ENCODE results near the gene RPL35. TPM values are rescaled to one million over a fixed set of nuclear protein-coding genes. Genes with fewer than 3 reads are reported as not detected.
A peak's percentile ranks its signal among the peaks of the same experiment; 100 is the strongest.

RPL35 gene
- total and polyA plus RNA-seq, 2 donors (not counting 1 experiment from before 2014, with no cell fraction given) = 1,593 to 1,957 TPM

DNA sequence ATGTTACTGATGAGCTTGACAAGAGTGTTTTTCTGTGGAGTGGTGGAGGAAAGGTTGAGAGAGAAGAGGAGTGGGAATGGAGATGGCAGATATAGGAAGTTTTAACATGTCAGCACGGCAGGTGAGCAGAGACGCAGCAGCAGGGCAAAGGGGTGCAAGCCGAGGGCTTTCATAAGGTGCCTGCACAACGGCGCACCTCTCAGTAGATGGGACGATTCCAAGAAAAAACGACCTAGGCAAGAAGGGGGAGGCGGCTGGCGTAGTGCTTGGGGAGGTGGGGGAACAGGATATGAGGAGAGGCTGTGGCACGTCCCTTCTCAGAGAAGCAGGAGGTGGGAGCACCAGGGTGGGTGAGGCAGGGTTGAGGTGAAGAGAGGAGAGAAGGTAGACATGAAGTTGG lies 24.7 kb upstream of the RPL35 start:
- Histone ChIP-seq H3K9me3 (ENCODE audit: control insufficient read depth, insufficient read depth, low read depth, low read length) (no peaks in the 10 kb centered on the region), H2AFZ (ENCODE audit: low read length) (no peak overlapping the region), H3K27ac (ENCODE audit: insufficient read depth, low read length) (no peak overlapping the region), H3K27me3 (ENCODE audit: control insufficient read depth, insufficient read depth, low read length) (no peaks in the 10 kb centered on the region), H3K9ac (ENCODE audit: insufficient read depth, low read length) (no peak overlapping the region), H4K20me1 (ENCODE audit: control insufficient read depth, extremely low read depth, insufficient read depth, low read length) (no peaks in the 10 kb centered on the region), H3K36me3 (ENCODE audit: control insufficient read depth, insufficient read depth, low read length) (peaks cover 17% of the 10 kb centered on the region), H3K79me2 (ENCODE audit: control insufficient read depth, insufficient read depth, low read length) (no peaks in the 10 kb centered on the region), H3K4me3 (replicated peaks in 1 of 4; ENCODE audit: control extremely low read depth in 1 of 4, insufficient read depth in 1 of 4, low read depth in 3 of 4, low read length in 4 of 4) (no peak overlapping the region), H3K4me2 (ENCODE audit: extremely low read depth, insufficient read depth, low read length) (no peak overlapping the region), H3K4me1 (ENCODE audit: control insufficient read depth, extremely low read depth, insufficient read depth, low read length) (no peaks in the 10 kb centered on the region)
- TF ChIP-seq, protein P1, sequence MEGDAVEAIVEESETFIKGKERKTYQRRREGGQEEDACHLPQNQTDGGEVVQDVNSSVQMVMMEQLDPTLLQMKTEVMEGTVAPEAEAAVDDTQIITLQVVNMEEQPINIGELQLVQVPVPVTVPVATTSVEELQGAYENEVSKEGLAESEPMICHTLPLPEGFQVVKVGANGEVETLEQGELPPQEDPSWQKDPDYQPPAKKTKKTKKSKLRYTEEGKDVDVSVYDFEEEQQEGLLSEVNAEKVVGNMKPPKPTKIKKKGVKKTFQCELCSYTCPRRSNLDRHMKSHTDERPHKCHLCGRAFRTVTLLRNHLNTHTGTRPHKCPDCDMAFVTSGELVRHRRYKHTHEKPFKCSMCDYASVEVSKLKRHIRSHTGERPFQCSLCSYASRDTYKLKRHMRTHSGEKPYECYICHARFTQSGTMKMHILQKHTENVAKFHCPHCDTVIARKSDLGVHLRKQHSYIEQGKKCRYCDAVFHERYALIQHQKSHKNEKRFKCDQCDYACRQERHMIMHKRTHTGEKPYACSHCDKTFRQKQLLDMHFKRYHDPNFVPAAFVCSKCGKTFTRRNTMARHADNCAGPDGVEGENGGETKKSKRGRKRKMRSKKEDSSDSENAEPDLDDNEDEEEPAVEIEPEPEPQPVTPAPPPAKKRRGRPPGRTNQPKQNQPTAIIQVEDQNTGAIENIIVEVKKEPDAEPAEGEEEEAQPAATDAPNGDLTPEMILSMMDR (conservative IDR thresholded peaks at IDR 0.05 in 1 of 2, IDR thresholded peaks at IDR 0.05 in 1 of 2; ENCODE audit: low read depth in 1 of 2, low read length in 2 of 2) = no peak
- no peak for TF ChIP-seq EZH2 (IDR thresholded peaks at IDR 0.05; ENCODE audit: low read length, missing control alignments)
- DNase-seq (ENCODE audit: low read depth in 2 of 2) = no peak

DNA sequence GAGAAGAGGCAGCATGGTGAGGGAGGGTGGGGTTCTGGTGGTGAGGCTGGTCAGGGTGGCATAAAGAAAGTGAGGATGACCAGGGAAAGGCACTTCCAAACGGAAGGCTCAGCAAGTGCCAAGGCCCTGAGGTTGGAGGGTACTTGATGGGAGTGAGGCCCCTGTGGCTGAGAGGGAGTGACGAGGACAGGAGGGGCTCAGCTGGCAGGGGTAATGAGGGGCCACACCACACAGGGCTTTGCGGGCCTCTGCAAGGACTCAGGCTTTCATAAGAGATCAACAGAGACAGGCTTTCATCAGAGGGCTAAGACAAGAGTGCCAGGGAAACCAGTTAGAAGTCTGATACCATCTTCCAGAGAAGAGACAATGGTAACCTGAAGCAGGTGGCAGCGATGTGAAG lies 23.8 kb upstream of the RPL35 start:
- H3K9ac ChIP-seq (ENCODE audit: insufficient read depth, low read length) = no peak overlapping the region
- H3K9me3 ChIP-seq (ENCODE audit: control insufficient read depth, insufficient read depth, low read depth, low read length) = no peaks in the 10 kb centered on the region
- peaks cover 15% of the 10 kb centered on the region for H3K36me3 ChIP-seq (ENCODE audit: control insufficient read depth, insufficient read depth, low read length)
- H3K27me3 ChIP-seq (ENCODE audit: control insufficient read depth, insufficient read depth, low read length) = no peaks in the 10 kb centered on the region
- no peak overlapping the region for H3K4me3 ChIP-seq (replicated peaks in 1 of 4; ENCODE audit: control extremely low read depth in 1 of 4, insufficient read depth in 1 of 4, low read depth in 3 of 4, low read length in 4 of 4)
- H3K79me2 ChIP-seq (ENCODE audit: control insufficient read depth, insufficient read depth, low read length) = no peaks in the 10 kb centered on the region
- H4K20me1 ChIP-seq (ENCODE audit: control insufficient read depth, extremely low read depth, insufficient read depth, low read length) = no peaks in the 10 kb centered on the region
- H3K4me2 ChIP-seq (ENCODE audit: extremely low read depth, insufficient read depth, low read length) = no peak overlapping the region
- H3K4me1 ChIP-seq (ENCODE audit: control insufficient read depth, extremely low read depth, insufficient read depth, low read length) = no peaks in the 10 kb centered on the region
- no peak overlapping the region for H3K27ac ChIP-seq (ENCODE audit: insufficient read depth, low read length)
- no peak overlapping the region for H2AFZ ChIP-seq (ENCODE audit: low read length)
- DNase-seq (ENCODE audit: low read depth in 2 of 2) = no peak
- TF ChIP-seq, protein P1 (conservative IDR thresholded peaks at IDR 0.05 in 1 of 2, IDR thresholded peaks at IDR 0.05 in 1 of 2; ENCODE audit: low read depth in 1 of 2, low read length in 2 of 2) = no peak
- TF ChIP-seq EZH2 (IDR thresholded peaks at IDR 0.05; ENCODE audit: low read length, missing control alignments) = no peak

DNA sequence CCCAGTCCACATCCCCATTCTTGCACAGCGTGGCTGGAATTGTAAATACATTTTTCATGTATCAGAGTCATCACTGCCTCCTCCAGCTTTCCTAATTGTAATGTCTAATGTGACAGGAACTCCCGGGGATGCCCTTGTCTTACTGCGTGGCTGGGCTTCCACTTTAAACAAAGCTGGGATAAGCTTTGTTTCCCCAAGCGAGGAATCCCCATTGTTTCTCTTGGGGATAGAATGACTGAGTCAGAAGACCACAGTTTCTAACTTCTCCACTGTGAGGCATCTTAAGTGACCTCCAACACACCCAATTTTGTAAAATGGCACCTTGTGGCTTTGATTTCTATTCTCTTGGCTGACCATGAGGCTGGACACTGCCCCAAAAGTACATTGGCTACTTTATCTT lies 22.6 kb upstream of the RPL35 start:
- H3K27me3 ChIP-seq (ENCODE audit: control insufficient read depth, insufficient read depth, low read length) = no peaks in the 10 kb centered on the region
- H3K4me3 ChIP-seq (replicated peaks in 1 of 4; ENCODE audit: control extremely low read depth in 1 of 4, insufficient read depth in 1 of 4, low read depth in 3 of 4, low read length in 4 of 4) = no peak overlapping the region
- DNase-seq (ENCODE audit: low read depth in 2 of 2) = peak in 1 of 2 donors; percentile 45
- H3K4me1 ChIP-seq (ENCODE audit: control insufficient read depth, extremely low read depth, insufficient read depth, low read length) = no peaks in the 10 kb centered on the region
- H4K20me1 ChIP-seq (ENCODE audit: control insufficient read depth, extremely low read depth, insufficient read depth, low read length) = no peaks in the 10 kb centered on the region
- H3K79me2 ChIP-seq (ENCODE audit: control insufficient read depth, insufficient read depth, low read length) = no peaks in the 10 kb centered on the region
- no peak overlapping the region for H2AFZ ChIP-seq (ENCODE audit: low read length)
- H3K27ac ChIP-seq (ENCODE audit: insufficient read depth, low read length) = no peak overlapping the region
- TF ChIP-seq EZH2 (IDR thresholded peaks at IDR 0.05; ENCODE audit: low read length, missing control alignments) = no peak
- TF ChIP-seq, protein P1 (conservative IDR thresholded peaks at IDR 0.05 in 1 of 2, IDR thresholded peaks at IDR 0.05 in 1 of 2; ENCODE audit: low read depth in 1 of 2, low read length in 2 of 2) = no peak
- peaks cover 15% of the 10 kb centered on the region for H3K36me3 ChIP-seq (ENCODE audit: control insufficient read depth, insufficient read depth, low read length)
- no peak overlapping the region for H3K9ac ChIP-seq (ENCODE audit: insufficient read depth, low read length)
- H3K9me3 ChIP-seq (ENCODE audit: control insufficient read depth, insufficient read depth, low read depth, low read length) = no peaks in the 10 kb centered on the region
- no peak overlapping the region for H3K4me2 ChIP-seq (ENCODE audit: extremely low read depth, insufficient read depth, low read length)
